A549 treated with AZD2906 at 1 μM for 4 hours (cell line): ENCODE results near the gene ACTR10. TPM values are rescaled to one million over a fixed set of nuclear protein-coding genes. Genes with fewer than 3 reads are reported as not detected.

ENCODE experiments used
- total RNA-seq: library from RNA; stranded (reverse); fragments of 200-300 nt; extraction: Qiagen RNA extraction; gene quantifications from 5 replicates; pipeline ENCODE4 v1.2.3, GENCODE V29; 2022

Gene ACTR10
- 43.6 to 50.1 TPM (median 44.4 TPM) in 5 replicates for total RNA-seq

DNA sequence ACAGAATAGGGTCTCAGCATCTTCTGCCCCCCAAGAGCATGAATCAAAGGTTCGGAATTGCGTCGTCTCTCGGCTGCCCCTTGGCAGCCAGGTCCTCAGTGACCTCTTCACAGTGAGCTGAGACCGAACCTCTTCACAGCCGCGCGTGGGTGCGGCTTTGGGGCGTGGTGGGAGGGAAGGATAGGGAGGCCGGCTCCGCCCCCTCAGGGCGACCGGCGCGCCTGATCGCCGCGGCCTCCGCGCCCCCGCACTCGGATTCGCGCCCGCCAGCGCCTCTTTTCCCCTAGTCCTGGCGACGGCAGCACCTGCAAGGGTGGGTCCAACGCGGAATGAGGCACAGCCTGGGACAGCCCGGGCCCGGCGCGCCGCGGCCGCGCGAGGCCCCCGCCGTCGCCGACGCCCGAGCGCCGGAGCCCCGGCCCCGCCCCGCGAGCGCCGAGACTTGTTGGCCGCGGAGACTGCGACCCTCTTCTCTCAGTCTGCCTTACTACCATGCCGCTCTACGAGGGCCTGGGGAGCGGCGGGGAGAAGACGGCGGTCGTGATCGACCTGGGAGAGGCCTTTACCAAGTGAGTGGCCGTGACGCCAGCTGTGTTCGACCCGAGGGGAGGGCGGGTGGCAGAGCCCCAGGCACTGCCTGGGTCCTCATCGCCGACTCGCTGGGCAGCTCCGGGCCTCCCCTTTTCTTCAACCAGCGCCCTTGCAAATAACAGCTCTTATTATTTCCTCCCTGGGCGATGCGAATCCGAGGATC lies at the start of gene ACTR10:
Gene ACTR10 (plus strand): TSS at position 424 of the 754 bp plus-strand sequence. CDS start 69 bp downstream, at position 493.

DNA sequence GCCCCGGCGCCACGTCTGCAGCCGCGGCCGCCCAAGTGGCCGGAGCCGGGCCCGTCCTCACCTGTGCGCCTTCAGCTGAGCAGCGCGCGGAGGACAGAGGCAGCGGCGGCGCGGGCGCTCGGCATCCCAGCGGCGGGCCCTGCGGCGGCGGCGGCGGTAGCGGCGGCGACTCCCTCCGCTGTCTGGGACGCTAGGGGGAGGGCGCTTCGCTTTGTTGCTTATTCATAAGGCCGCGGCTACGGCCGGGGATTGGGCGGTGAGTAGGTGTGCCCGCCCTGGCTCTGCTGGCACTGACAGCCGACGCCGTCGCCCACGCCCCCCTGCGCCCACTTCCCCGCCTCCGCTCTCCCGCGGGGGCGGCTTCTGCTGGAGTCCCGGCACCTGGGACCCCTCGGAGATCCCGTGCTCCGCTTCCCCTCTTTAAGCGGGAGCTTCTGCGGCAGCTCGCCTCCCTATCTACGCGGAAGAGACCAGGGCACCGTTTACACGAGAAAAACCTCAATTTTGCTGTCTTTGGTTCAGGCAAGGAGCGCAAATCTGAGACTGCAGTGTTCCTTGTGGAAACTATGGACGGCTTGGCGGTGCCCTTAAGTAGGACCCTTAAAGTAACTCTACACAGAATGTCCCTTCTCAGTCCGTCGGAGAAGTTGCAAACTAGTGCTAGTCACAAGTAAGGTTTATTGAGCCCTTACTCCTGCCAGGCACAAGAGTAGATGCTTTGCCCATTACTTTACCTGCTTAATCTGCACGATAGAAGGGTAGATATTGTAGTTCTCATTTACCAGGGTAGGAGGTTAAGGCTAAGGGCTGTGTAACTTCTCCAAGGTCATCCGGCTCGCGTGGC lies 47.7 kb upstream of the ACTR10 start, which contains the start of gene ARMH4:
Gene ARMH4 (minus strand): TSS at position 200 of the 844 bp plus-strand sequence. CDS start 12,855 bp downstream, outside the sequence.

DNA sequence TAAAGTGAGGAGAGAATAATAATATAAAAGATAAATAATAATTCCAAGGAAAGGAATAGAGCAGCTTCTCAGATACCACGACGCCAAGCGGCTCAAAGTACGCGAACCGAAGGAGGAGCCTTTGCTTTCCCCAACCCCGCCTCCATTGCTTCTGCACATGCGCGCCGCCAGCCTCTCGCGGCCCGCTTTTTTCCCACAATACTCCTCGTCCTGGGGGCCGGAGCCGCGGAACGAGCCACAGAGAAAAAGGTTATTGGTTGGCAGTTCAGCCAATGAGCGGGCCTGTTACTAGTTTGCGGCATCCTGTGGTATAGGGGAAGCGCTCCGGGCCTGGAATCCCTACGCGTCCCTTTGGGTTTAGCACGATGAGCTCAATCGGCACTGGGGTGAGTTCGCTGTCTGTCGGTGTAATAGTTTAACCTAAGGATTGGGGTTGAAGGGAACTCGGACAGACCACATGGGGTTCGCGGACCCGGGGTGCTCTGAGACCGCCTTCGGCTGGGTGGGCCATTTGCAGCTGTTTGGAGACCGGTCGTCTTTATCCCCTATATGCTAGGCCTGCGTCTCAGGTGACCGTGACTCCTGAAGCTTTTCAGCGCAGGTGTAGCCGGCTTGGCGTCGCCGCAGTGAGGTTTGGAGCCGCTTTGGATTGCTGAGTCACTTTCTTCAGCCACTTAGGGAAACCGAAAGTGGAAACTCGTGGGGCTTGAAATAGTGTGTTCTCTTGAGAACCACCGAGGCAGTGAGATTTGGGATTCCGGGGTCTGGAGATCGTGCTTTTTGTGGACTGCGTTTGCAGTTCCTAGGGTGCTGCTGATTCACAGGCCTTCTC lies 44.8 kb downstream of the ACTR10 start, which contains the start of gene PSMA3:
Gene PSMA3 (plus strand): TSS at position 288 of the 832 bp plus-strand sequence. CDS start 78 bp downstream, at position 366.

Other genes starting within 250 kb of the ACTR10 start
- 0.55 to 1.00 TPM (median 0.78 TPM) in 5 replicates for gene ARMH4, start 47.9 kb upstream of the ACTR10 start, total RNA-seq
- 174 to 243 TPM (median 183 TPM) in 5 replicates for gene PSMA3, start 44.7 kb downstream of the ACTR10 start, total RNA-seq
- gene ARID4A, start 98.4 kb downstream of the ACTR10 start, total RNA-seq, result 3.9 to 6.6 TPM (median 5.1 TPM) in 5 replicates
- not detected in 5 replicates for gene TOMM20L, start 195.8 kb downstream of the ACTR10 start, total RNA-seq
- 61.5 to 83.4 TPM (median 64.5 TPM) in 5 replicates for gene TIMM9, start 227.4 kb downstream of the ACTR10 start, total RNA-seq
- 6.8 to 9.8 TPM (median 6.9 TPM) in 5 replicates for gene KIAA0586, start 227.6 kb downstream of the ACTR10 start, total RNA-seq